NCI-H82 (cell line): ENCODE results near the gene MIOX.
"Not testable (repeated sequence)": the region's sequence is repeated elsewhere in the genome, so short reads cannot be mapped to it uniquely, and the experiment has no call there.

ENCODE experiments used
- DNase-seq: peaks from one replicate; lab custom pipeline; 2025; lab: John Stamatoyannopoulos, UW

Gene MIOX

GRCh38 chr22:50517495-50518260 lies 31.0 kb downstream of the MIOX start:
- no peak for DNase-seq

GRCh38 chr22:50518606-50519005 lies 31.9 kb downstream of the MIOX start:
- DNase-seq, result no peak

- no peak for DNase-seq
These were observed 32.5 kb downstream of the MIOX start for GRCh38 chr22:50519151-50519550.

- DNase-seq, result not testable (repeated sequence)
These were observed 33.5 kb downstream of the MIOX start for GRCh38 chr22:50520184-50520583.

GRCh38 chr22:50520826-50521453 lies 34.3 kb downstream of the MIOX start:
- no peak for DNase-seq

GRCh38 chr22:50521710-50522109 lies 35.1 kb downstream of the MIOX start:
- DNase-seq, result no peak

- no peak for DNase-seq
These were observed 35.6 kb downstream of the MIOX start for GRCh38 chr22:50522208-50522805.

GRCh38 chr22:50522806-50523438 lies 36.3 kb downstream of the MIOX start:
- DNase-seq, result no peak

- no peak for DNase-seq
These were observed 36.8 kb downstream of the MIOX start for GRCh38 chr22:50523458-50523805.

GRCh38 chr22:50523806-50524675 lies 37.4 kb downstream of the MIOX start:
- DNase-seq, result no peak

- DNase-seq, result peak; percentile 60
These were observed 38.0 kb downstream of the MIOX start for GRCh38 chr22:50524676-50525103.

GRCh38 chr22:50525104-50525857 lies 38.6 kb downstream of the MIOX start, which contains the start of gene SCO2:
TSS of gene SCO2 (minus strand) at chr22:50525598. CDS start at chr22:50524411, 1,187 bp downstream.
- peak; percentile 96 for DNase-seq

GRCh38 chr22:50525858-50526107 lies 39.1 kb downstream of the MIOX start:
- DNase-seq, result no peak

GRCh38 chr22:50526108-50526833 lies 39.6 kb downstream of the MIOX start:
- DNase-seq, result peak; percentile 88

- DNase-seq, result peak; percentile 60
These were observed 40.5 kb downstream of the MIOX start for GRCh38 chr22:50526834-50527801.

GRCh38 chr22:50527921-50528681 lies 41.4 kb downstream of the MIOX start:
- DNase-seq, result no peak

GRCh38 chr22:50528682-50529415 lies 42.2 kb downstream of the MIOX start:
- no peak for DNase-seq

GRCh38 chr22:50529416-50529896 lies 42.8 kb downstream of the MIOX start:
- DNase-seq, result peak; percentile 44
